ENCODE results near the gene LENEP.
A peak's percentile ranks its signal among the peaks of the same experiment; 100 is the strongest.

LENEP gene

DNA sequence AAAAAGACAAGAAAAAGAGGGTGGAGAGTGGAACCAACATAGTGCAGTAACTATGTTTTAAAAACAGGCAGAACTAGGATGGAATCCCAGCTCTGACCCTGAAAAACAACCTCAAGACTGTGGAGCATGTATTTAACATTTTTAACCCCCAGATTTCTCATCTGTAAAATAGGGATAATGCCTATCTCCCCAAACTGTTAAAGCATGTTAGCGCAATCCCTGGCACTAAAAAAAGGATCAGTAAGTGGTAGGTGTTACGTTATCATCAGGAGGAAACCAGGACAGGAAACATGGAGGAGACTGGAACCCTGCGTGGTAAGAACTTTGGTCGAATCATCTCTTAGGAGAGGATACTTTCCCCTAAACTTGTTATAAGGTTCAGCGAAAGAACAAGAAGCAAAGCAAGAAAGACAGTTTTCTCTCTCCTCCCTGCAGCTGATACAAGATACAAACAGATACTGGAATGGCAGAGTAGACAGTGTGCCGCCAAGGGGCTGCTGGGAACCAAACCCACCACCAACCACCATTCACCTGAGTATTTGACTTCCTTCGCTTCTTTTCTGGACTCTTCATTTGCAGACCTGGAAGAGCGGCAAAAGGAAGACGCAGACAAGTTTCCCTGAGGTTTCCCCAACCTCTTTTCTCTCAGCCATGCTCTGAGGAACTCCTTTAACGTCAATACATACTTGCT, 32.8 kb upstream of the LENEP start:
- no peak for DNase-seq (ENCODE audit: low read depth in 2 of 3, low spot score in 2 of 3)

DNA sequence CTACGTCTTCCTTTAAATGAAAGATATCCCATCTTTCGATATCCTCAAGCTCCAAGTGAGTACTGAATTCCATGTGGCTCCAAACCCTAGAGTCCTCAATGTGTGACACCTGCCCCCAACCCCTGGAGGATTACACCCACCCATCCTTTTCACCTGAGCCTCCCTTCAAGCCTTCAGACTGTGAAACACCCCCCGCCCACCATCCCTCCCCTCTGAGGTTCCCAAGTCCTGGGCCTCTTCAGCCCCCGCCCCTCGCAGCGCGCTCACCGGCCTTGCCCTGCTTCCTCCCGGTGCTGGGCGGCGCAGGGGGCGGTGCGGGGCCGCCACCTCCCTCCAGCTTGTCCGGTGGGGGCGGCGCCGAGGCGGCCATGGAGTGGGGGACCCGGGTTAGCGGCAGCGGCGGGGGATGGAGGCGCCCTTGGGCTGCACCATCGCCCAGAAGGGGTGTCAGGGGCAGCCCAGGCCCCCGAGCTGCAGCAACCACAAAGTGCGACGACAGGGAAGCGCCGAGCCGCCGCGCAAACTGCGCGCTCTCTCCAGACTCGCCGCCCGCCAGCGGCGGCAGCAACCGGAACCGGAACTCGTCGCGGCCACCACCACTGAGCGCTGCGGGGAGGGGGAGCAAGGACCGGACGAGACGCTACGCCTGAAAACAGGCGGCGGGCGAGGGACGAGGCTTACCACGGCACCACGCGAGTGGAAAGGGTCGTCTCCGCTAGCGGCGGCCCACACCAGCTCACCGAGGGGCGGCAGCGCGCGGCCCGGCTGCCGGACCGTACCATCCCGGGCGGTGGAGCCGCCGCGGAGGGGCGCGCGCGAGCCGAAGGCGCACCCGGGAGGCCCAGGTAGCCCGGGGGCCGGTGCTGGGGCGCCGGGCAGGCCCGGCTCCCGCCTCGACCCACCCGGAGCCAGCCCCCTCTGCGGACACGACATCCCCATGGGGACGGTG, 31.9 kb upstream of the LENEP start, which contains the start of gene PYGO2:
Gene PYGO2 (minus strand): TSS at position 576 of the 949 bp plus-strand sequence. CDS start 206 bp downstream, at position 370.
- peak; percentile 65 to 77 (median 72) for DNase-seq (ENCODE audit: low read depth in 2 of 3, low spot score in 2 of 3)

DNA sequence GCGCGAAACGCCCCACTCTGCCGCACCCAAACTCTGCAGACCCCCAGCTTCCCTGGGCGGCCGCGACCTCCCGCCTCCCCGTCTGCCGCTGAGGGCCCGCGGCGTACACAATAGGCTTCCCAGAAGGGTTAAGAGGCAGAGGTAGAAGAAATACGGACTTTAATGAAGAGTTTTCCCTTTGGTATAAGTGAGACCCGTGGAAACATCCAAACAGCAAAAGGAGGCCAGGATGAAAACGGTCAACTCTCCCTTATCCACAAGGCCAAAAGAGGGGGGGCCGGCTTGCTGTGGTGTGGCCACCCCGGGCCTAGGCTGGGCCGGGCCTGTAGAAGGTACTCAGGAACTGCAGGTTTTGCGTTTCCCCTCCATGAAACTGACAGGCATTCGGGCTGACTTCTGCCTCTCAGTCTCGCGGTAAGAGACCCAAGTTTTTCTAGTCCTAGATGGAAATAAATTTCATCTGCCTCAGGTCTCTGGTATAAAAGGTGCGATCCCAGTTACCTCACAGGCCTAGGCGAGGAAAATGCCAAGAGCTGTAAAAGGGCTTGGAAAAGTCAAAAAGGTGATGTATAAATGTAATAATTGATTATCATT, 31.1 kb upstream of the LENEP start:
- DNase-seq (ENCODE audit: low read depth in 2 of 3, low spot score in 2 of 3) = no peak

DNA sequence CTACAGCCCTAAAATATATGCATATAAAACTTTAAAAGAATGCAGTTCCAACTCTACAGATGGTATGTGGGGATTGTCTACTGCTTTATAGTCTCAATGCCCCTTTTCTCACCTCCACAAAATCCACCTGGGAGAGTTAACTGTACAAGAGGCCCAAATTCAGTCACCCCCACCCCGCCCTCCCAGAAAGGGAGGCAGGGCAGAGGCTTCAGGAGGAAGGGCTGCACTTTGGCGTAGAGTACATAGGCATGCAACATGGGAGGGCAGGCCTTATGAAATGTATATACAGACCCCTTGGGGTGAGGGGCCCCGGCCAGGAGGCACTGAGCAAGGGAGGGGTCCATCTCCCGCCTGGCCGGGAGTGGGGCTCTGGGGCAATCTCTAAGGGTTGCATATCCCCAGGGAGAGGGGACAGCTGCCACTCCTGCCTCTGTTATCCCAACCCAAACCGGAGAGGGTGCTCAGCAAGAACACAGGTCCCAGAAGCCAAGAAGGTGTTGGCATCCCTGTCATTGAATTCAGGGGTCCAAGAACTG, 30.5 kb upstream of the LENEP start:
- no peak for DNase-seq (ENCODE audit: low read depth in 2 of 3, low spot score in 2 of 3)

GRCh38 chr1:154963643-154964042, 29.7 kb upstream of the LENEP start:
- no peak for DNase-seq (ENCODE audit: low read depth in 2 of 3, low spot score in 2 of 3)

- DNase-seq (ENCODE audit: low read depth in 2 of 3, low spot score in 2 of 3) = no peak
Observed at GRCh38 chr1:154964359-154964758, 29.0 kb upstream of the LENEP start.

DNA sequence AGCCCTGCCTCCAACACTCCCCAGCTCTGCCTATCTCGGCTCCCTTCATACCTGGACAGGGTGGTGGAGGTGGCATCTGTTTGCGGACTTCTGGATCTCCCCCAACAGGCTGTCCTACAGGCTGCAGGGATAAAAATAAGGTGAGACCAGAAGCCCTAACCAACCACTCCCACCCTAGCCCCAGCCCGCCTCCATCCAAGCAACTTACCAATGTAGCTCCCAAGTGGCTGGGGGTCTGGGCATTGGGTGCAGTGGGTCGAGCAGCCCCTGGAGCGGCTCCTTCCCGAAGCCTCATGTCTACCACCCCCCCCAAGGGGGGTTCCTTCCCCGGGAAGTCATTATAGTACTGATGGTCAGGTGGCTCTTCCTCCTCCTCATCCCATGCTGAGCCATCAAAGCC, 27.3 kb upstream of the LENEP start:
- no peak for DNase-seq (ENCODE audit: low read depth in 2 of 3, low spot score in 2 of 3)

GRCh38 chr1:154967331-154967950, 25.9 kb upstream of the LENEP start:
- DNase-seq (ENCODE audit: low read depth in 2 of 3, low spot score in 2 of 3) = no peak

GRCh38 chr1:154968731-154969130, 24.7 kb upstream of the LENEP start:
- no peak for DNase-seq (ENCODE audit: low read depth in 2 of 3, low spot score in 2 of 3)

DNA sequence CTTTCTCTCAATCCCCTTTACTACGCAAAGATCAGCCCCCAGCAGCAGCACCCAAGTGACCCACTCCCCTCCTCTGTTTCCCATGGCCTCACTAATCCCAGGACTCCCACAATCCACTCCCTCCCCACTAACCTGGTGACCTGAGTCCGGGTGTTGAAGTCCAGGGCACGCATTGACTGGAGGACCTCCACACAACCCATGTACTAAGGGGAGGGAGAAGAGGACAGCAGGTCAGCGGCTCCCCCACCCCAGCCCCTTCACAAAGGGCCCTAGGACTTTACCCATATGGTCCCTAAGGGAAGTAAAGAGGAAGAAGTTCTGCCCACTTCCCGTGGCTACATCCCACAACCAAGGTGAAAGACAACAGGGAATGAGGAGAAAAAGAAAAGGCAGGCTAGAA, 24.1 kb upstream of the LENEP start:
- DNase-seq (ENCODE audit: low read depth in 2 of 3, low spot score in 2 of 3) = no peak

- no peak for DNase-seq (ENCODE audit: low read depth in 2 of 3, low spot score in 2 of 3)
Observed at GRCh38 chr1:154969860-154970452, 23.4 kb upstream of the LENEP start.

DNA sequence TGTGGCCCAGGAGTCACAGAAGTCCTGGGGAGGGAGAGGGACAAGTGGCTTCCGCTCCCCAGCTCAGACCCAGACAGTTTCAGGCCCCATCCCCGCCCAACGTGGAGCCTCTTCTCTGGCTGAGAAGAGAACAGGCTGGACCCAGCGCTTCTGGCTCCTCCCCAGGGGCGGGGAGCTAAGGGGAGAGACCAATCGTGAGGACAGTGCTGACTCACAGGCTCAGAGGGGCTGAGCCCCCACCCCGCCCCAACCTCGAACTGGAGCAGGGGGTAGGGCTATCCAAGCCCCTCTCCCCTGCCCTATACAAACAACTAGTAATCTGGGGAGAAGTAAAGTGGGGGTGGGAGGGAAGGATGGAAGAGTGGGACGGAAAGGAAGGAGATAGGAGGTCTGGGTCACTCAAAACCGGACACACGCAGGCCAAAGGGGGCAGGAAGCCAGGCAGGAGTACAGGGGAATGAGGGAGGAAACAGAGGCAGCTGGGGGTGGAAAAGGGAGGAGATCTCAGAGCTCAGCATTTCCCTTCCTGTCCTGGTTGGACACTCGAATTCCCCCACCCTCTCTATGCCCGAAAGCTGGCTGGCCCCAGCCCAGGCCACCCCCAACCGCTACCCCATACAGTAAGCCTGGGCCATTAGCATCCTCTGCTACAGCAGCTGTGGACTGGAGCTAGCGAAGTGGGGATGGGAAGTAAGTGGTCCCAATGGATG, 22.6 kb upstream of the LENEP start, which contains the start of gene SHC1:
Gene SHC1 (minus strand): TSS at position 117 of the 710 bp plus-strand sequence. CDS start 221 bp downstream, outside the sequence.
- no peak for DNase-seq (ENCODE audit: low read depth in 2 of 3, low spot score in 2 of 3)

DNA sequence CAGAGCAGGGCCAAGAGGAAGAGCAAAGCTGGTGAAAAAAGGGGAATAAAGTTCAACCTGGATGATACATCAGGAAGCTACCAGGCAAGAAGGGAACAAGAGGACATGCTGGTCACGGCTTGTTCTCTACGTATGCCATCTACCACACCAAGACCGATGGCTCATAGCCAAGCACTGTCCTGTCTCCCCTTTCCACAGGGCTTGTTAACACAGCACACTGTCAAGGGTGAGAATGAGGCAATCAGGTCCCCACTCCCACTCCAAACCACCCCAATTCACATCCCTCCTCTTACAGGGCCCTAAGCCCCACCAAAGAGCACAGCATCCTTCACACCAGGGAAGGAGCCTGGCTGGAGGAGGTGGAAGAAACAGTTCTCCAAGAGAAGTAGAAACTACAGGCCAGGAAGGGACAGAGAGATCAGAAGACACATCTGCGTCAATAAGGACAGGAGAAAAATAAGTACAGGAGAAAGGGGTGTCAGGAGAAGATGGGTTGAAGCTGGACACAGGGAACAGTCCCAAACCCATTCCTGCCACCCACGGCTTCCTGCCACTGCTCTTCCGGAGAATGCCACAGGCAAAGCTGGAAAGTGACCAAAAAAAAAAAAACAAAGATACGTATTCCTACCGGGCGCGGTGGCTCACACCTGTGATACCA, 21.9 kb upstream of the LENEP start:
- DNase-seq (ENCODE audit: low read depth in 2 of 3, low spot score in 2 of 3) = no peak

DNA sequence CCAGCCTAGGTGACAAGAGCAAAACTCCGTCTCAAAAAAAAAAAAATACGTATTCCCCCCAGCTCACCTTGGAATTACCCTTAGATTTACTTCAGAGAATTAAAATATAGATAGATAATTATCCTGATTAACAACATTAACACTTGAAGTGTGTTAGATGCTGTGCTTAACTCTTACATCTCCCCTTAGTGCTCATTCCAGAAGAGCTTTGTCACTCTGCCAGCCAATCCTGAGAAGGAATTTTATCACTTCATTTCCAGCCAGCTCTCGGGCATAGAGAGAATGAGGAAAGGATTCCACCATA, 21.2 kb upstream of the LENEP start:
- DNase-seq (ENCODE audit: low read depth in 2 of 3, low spot score in 2 of 3) = no peak

- no peak for DNase-seq (ENCODE audit: low read depth in 2 of 3, low spot score in 2 of 3)
Observed at GRCh38 chr1:154972517-154973343, 20.7 kb upstream of the LENEP start.

DNA sequence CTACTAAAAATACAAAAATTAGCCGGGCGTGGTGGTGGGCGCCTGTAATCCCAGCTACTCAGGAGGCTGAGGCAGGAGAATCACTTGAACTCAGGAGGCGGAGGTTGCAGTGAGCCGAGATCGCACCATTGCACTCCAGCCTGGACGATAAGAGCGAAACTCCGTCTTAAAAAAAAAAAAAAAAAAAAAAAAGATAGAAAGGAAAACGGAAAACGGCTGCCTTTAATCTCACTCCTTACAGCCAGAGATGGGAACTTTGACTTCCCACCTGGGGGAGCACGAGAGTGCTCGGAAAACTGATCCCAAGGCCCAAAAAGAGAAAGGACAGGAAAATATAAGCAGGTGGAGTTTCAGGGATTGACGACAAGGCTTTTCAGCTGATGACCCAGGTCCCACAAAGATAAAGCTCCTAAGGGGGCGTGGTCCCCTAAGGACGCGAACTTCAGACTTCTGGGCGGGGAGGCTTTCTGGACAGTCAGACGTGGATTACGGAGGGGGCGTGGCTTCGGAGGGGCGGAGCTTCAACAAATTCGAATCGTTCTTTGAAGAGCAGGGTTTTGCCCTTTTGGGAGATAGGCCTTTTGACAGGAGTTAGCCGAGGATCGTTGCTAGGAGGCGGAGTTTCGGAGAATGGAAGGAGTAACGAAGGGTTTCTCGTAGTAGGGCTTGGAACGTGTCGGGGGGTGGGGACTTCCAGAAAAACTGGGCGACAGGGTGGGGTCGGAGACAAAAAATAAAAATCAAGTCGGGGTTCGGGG, 19.9 kb upstream of the LENEP start:
- DNase-seq (ENCODE audit: low read depth in 2 of 3, low spot score in 2 of 3) = peak; percentile 76 to 94 (median 89)

DNA sequence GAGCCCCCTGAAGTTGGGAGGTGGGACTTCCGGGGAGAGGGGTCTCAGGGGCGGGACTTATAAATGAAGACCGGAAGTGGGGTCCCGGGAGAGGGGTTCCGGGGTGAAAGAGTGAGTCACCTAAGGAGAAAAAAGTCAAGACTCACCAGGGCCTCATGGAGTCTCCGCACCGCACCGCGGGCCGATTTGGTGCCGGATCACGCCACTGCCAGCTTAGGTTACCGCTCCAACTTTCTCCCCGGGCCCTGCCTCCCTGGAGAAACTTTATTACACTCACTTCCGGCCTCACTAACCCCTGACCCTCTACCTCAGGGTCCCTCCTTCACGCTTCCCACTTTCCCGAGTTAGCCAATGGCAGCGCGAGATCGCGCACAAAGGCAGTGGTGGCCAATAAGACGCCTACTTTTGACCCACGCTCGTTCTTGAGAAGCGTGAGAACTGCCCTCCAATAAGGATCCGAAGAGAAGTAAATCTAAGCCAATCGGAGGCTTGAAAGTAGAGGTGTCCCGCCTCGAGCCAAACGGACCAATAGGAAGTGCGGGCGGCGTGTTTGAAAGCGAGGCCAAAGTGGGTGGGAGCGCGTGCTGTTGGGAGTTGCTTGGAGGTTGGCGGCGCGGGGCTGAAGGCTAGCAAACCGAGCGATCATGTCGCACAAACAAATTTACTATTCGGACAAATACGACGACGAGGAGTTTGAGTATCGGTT, 19.1 kb upstream of the LENEP start, which contains the start of gene CKS1B:
Gene CKS1B (plus strand): TSS at position 580 of the 706 bp plus-strand sequence. CDS start 65 bp downstream, at position 645.
- DNase-seq (ENCODE audit: low read depth in 2 of 3, low spot score in 2 of 3) = peak; percentile 66 to 86 (median 85)

Measured in activated CD8-positive, alpha-beta memory T cell treated with anti-CD3 and anti-CD28 coated beads for 48 hours (primary cell).